IMR-90 (cell line): Measurements from ENCODE around the gene KIF18B. TPM values are rescaled to one million over a fixed set of nuclear protein-coding genes. Genes with fewer than 3 reads are reported as not detected.

Experiments
- ATAC-seq: fragments of 200-7000 bp; cut with Tn5 transposase; 2 replicates; pipeline ENCODE4 v1.9.1; 2020; ENCODE audit warnings: low read depth, mild to moderate bottlenecking, moderate library complexity
- BruUV-seq: library from RNA; stranded (reverse); fragments of 400-500 nt; replicated peaks from 2 replicates; lab custom pipeline; 2021; lab: Mats Ljungman, UMichigan
- CTCF ChIA-PET: fragments of 300-600 bp; formaldehyde crosslinking; extraction: SDS; loops from one replicate; lab custom pipeline; 2021; ENCODE audit warnings: antibody characterized with exemption; lab: Yijun Ruan, JAX
- POLR2A ChIA-PET: fragments of 300-600 bp; sonication (Branson Sonifier 250); formaldehyde crosslinking; loops from one replicate; lab custom pipeline; 2022; ENCODE audit warnings: antibody characterized with exemption; ENCODE audit not compliant: unreplicated experiment; lab: Charles Lee
- DNase-seq: peaks from one replicate; pipeline ENCODE4 v3.0.0; 2013
- H2AFZ ChIP-seq: replicated peaks from 2 replicates; pipeline ENCODE3; 2013; ENCODE audit warnings: low read length, mild to moderate bottlenecking; ENCODE audit not compliant: poor library complexity
- H2AK5ac ChIP-seq: 2 replicates; pipeline ENCODE4 v1.6.1; 2013; ENCODE audit warnings: low read depth, low read length, inconsistent platforms
- H2AK9ac ChIP-seq: replicated peaks from 2 replicates; pipeline ENCODE3; 2013; ENCODE audit warnings: mild to moderate bottlenecking, low read depth, low read length, moderate library complexity; ENCODE audit not compliant: poor library complexity
- H2BK120ac ChIP-seq: 2 replicates; pipeline ENCODE4 v1.6.1; 2013; ENCODE audit warnings: low read depth, low read length, inconsistent platforms
- H2BK15ac ChIP-seq: 3 replicates; pipeline ENCODE4 v1.6.1; 2013; ENCODE audit warnings: low read depth, low read length, inconsistent platforms
- H2BK20ac ChIP-seq: 2 replicates; pipeline ENCODE4 v1.6.1; 2013; ENCODE audit warnings: low read depth, mild to moderate bottlenecking, inconsistent platforms, low read length, moderate library complexity
- H2BK5ac ChIP-seq: 2 replicates; pipeline ENCODE4 v1.6.1; 2013; ENCODE audit warnings: mild to moderate bottlenecking, low read depth, low read length, inconsistent platforms; ENCODE audit not compliant: poor library complexity, severe bottlenecking
- H3K14ac ChIP-seq: replicated peaks from 2 replicates; pipeline ENCODE4 v1.6.1; 2013; ENCODE audit warnings: low read depth, low read length, inconsistent platforms
- H3K18ac ChIP-seq: 2 replicates; pipeline ENCODE4 v1.6.1; 2013; ENCODE audit warnings: low read depth, low read length, control low read depth
- H3K23ac ChIP-seq: 2 replicates; pipeline ENCODE4 v1.6.1; 2013; ENCODE audit warnings: low read depth, low read length, inconsistent platforms
- H3K27ac ChIP-seq: 2 replicates; pipeline ENCODE4 v1.5.1; 2013; ENCODE audit warnings: mild to moderate bottlenecking, control low read depth, low read length; ENCODE audit not compliant: insufficient read depth
- H3K27me3 ChIP-seq: 2 replicates; pipeline ENCODE4 v1.6.1; 2013; ENCODE audit warnings: low read length; ENCODE audit not compliant: control insufficient read depth, insufficient read depth
- H3K36me3 ChIP-seq: 2 replicates; pipeline ENCODE4 v1.6.1; 2013; ENCODE audit warnings: low read length, mixed read lengths; ENCODE audit not compliant: control insufficient read depth, insufficient read depth
- H3K4ac ChIP-seq: 2 replicates; pipeline ENCODE4 v1.6.1; 2013; ENCODE audit warnings: low read depth, low read length, inconsistent platforms
- H3K4me1 ChIP-seq: 2 replicates; pipeline ENCODE4 v1.6.1; 2013; ENCODE audit warnings: low read length, mixed read lengths; ENCODE audit not compliant: control insufficient read depth, insufficient read depth
- H3K4me2 ChIP-seq: 2 replicates; pipeline ENCODE4 v1.6.1; 2013; ENCODE audit warnings: low read depth, mild to moderate bottlenecking, control low read depth, low read length, moderate library complexity
- H3K4me3 ChIP-seq: 2 replicates; pipeline ENCODE4 v1.5.1; 2013; ENCODE audit warnings: low read depth, mild to moderate bottlenecking, control low read depth, low read length, moderate library complexity; ENCODE audit not compliant: insufficient read depth
- H3K56ac ChIP-seq: 2 replicates; pipeline ENCODE4 v1.6.1; 2013; ENCODE audit warnings: low read length, inconsistent platforms; ENCODE audit not compliant: insufficient read depth; ENCODE audit errors: extremely low read depth
- H3K79me1 ChIP-seq, 2 experiments: 2 replicates each; pipeline ENCODE4 v1.6.1; 2013; ENCODE audit warnings: low read length in 2 of 2, inconsistent platforms in 1 of 2, low read depth in 1 of 2
- H3K9ac ChIP-seq: 2 replicates; pipeline ENCODE4 v1.6.1; 2013; ENCODE audit warnings: low read depth, low read length, control low read depth
- H3K9me1 ChIP-seq: 2 replicates; pipeline ENCODE4 v1.6.1; 2013; ENCODE audit warnings: low read length, inconsistent platforms; ENCODE audit not compliant: insufficient read depth
- H3K9me3 ChIP-seq: 2 replicates; pipeline ENCODE4 v1.6.1; 2013; ENCODE audit warnings: low read length; ENCODE audit not compliant: control insufficient read depth, insufficient read depth
- H4K20me1 ChIP-seq: 2 replicates; pipeline ENCODE4 v1.6.1; 2013; ENCODE audit warnings: low read length, inconsistent platforms; ENCODE audit not compliant: insufficient read depth
- H4K5ac ChIP-seq: 2 replicates; pipeline ENCODE4 v1.6.1; 2013; ENCODE audit warnings: mild to moderate bottlenecking, low read depth, low read length, control low read depth
- H4K8ac ChIP-seq, 2 experiments: 2 replicates each; pipeline ENCODE4 v1.6.1; 2013; ENCODE audit warnings: low read depth in 2 of 2, low read length in 2 of 2, control low read depth in 1 of 2, inconsistent platforms in 1 of 2
- H4K91ac ChIP-seq: 2 replicates; pipeline ENCODE4 v1.6.1; 2013; ENCODE audit warnings: low read depth, low read length, inconsistent platforms; ENCODE audit not compliant: insufficient read depth
- BHLHE40 ChIP-seq: fragments of 150-350 bp; IDR thresholded peaks from 2 replicates; pipeline ENCODE4 v1.6.1; 2016; ENCODE audit warnings: mild to moderate bottlenecking, low read depth, low read length
- CEBPB ChIP-seq: IDR thresholded peaks from 2 replicates; pipeline ENCODE4 v1.6.1; 2012; ENCODE audit warnings: low read depth, low read length, improper control_type of control experiment
- CHD1 ChIP-seq: IDR thresholded peaks from 2 replicates; pipeline ENCODE4 v1.6.1; 2012; ENCODE audit warnings: low read depth, low read length, improper control_type of control experiment
- MAFK ChIP-seq: IDR thresholded peaks from 2 replicates; pipeline ENCODE4 v1.6.1; 2012; ENCODE audit warnings: low read depth, low read length, improper control_type of control experiment
- MXI1 ChIP-seq: IDR thresholded peaks from 2 replicates; pipeline ENCODE4 v1.6.1; 2012; ENCODE audit warnings: low read depth, mild to moderate bottlenecking, low read length, moderate library complexity, borderline replicate concordance
- POLR2A ChIP-seq: IDR thresholded peaks from 2 replicates; pipeline ENCODE4 v1.6.1; 2012; ENCODE audit warnings: mild to moderate bottlenecking, low read depth, low read length
- RAD21 ChIP-seq: IDR thresholded peaks from 2 replicates; pipeline ENCODE4 v1.6.1; 2012; ENCODE audit warnings: low read length, improper control_type of control experiment
- RCOR1 ChIP-seq: IDR thresholded peaks from 2 replicates; pipeline ENCODE4 v1.6.1; 2012; ENCODE audit warnings: mild to moderate bottlenecking, low read length, improper control_type of control experiment; ENCODE audit not compliant: insufficient replicate concordance
- RFX5 ChIP-seq: IDR thresholded peaks from 2 replicates; pipeline ENCODE4 v1.8.0; 2012; ENCODE audit warnings: low read depth, mild to moderate bottlenecking, low read length, moderate library complexity
- SMC3 ChIP-seq: fragments of 150-350 bp; IDR thresholded peaks from 2 replicates; pipeline ENCODE4 v1.6.1; 2016; ENCODE audit warnings: low read depth, mild to moderate bottlenecking, antibody characterized with exemption, low read length, moderate library complexity
- WGBS, 2 experiments: methylation state at CpG; one replicate each; pipeline versions ENCODE4 v1.1.5 to v1.1.7; 2013; ENCODE audit warnings: missing lambda C conversion rate in 2 of 2; ENCODE audit not compliant: insufficient read length in 1 of 2; ENCODE audit errors: extremely low coverage in 2 of 2; 5-methylcytosine and 5-hydroxymethylcytosine counted together
- dilution Hi-C: fragments of 300-500 bp; cut with HindIII; formaldehyde crosslinking; loops from one replicate; pipeline ENCODE4 v1.14.3; 2018; ENCODE audit warnings: low sequenced_read_pairs; ENCODE audit not compliant: unreplicated experiment
- in situ Hi-C: fragments of 300-500 bp; cut with MboI; formaldehyde crosslinking; loops from 3 replicates; pipeline ENCODE4 v1.14.3; 2019; ENCODE audit warnings: low sequenced_read_pairs, inconsistent platforms, mixed read lengths
- intact Hi-C: fragments of 100-400 bp; cut with micrococcal nuclease; formaldehyde crosslinking; loops from 2 replicates; pipeline ENCODE4 v1.10.0; 2022
- polyA plus RNA-seq, 3 experiments: library from polyadenylated mRNA; depleted of rRNA; stranded (reverse); fragments of >200 nt; gene quantifications; 2 replicates each; pipeline ENCODE4 v1.2.3, GENCODE V29; 2012; ENCODE audit warnings: low replicate concordance in 1 of 3
- total RNA-seq: library from RNA; depleted of rRNA; stranded (reverse); fragments of >200 nt; gene quantifications from 2 replicates; pipeline ENCODE4 v1.2.3, GENCODE V29; 2012
- TF ChIP-seq, protein P1 (sequence below): conservative IDR thresholded peaks from 2 replicates; pipeline ENCODE4 v1.5.1; 2012; ENCODE audit warnings: mild to moderate bottlenecking, low read depth, low read length, improper control_type of control experiment

The KIF18B gene
- total and polyA plus RNA-seq, 2 of the 4 experiments (the other 2 are of a cell fraction): 1.3 to 16.0 TPM

DNA sequence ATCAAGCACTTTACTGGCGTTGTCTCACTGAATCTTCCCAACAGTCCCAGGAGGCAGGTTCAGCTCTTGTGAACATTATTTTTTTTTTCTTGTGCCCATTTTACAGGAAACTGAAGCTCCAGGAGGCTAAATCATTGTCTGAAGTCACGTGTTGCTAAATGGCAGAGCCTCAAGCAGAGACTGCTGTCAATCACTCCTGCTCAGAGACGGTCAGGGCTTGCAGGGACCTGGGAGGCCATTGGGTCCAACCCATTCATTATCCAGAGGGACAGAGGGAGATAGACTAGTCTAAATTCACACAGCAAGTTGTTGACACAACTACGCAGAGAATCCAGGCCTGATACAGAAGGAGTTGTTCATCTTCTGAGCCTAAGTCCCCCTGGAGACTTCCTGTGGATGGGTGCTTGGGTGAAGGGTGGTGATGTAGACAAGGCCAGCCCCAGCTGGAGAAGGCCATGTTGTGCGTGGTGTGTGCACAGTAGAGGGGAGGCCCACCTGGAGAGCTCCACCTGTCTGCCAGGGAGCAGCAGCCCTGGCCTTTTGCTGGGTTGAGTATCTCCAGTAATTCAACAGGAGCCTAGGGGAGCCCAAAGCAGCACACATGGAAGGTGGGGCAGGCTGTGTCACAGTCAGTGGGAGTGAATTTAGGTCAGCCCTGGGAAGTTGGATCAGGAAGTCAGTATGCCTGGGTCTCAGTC lies 44.8 kb upstream of the KIF18B start:
- Histone ChIP-seq H3K4me3 (no peak overlapping the region), H3K27ac (no peak overlapping the region), H4K5ac (no peak overlapping the region), H3K4ac (no peak overlapping the region), H2BK5ac (no peak overlapping the region), H2AK9ac (no peak overlapping the region), H4K8ac (no peak overlapping the region), H3K79me1 (no peaks in the 10 kb centered on the region), H3K18ac (no peak overlapping the region), H2BK20ac (no peak overlapping the region), H3K56ac (no peak overlapping the region), H3K36me3 (no peaks in the 10 kb centered on the region), H3K4me1 (no peaks in the 10 kb centered on the region; the same call in 1 of the 2 replicates), H2AK5ac (no peak overlapping the region), H4K91ac (no peak overlapping the region), H4K20me1 (no peaks in the 10 kb centered on the region), H3K4me2 (no peak overlapping the region), H3K9me1 (no peaks in the 10 kb centered on the region), H3K14ac (no peak overlapping the region), H3K9ac (no peak overlapping the region), H3K23ac (no peak overlapping the region), H2BK15ac (no peak overlapping the region), H3K27me3 (peaks cover 27% of the 10 kb centered on the region), H3K9me3 (no peaks in the 10 kb centered on the region), H2BK120ac (no peak overlapping the region), H2AFZ (peak overlapping the region; percentile 45)
- in situ Hi-C loops: no loop called here
- intact Hi-C loops: no loop called here
- DNase-seq (no peak), ATAC-seq (no peak)
- dilution Hi-C loops: no loop called here
- CTCF ChIA-PET: no interaction called here
- WGBS, 2 experiments: 94% methylated on average over 2 of the region's 5 CpGs; no CpG with 5 or more reads in 1 of the 2 experiments
- POLR2A ChIA-PET: no interaction called here
- BruUV-seq: no TSS peak
- TF ChIP-seq CEBPB (no peak), BHLHE40 (no peak), MXI1 (no peak), RCOR1 (no peak), CHD1 (no peak), MAFK (no peak), RAD21 (no peak), RFX5 (no peak), POLR2A (no peak), SMC3 (no peak)
- TF ChIP-seq, protein P1, sequence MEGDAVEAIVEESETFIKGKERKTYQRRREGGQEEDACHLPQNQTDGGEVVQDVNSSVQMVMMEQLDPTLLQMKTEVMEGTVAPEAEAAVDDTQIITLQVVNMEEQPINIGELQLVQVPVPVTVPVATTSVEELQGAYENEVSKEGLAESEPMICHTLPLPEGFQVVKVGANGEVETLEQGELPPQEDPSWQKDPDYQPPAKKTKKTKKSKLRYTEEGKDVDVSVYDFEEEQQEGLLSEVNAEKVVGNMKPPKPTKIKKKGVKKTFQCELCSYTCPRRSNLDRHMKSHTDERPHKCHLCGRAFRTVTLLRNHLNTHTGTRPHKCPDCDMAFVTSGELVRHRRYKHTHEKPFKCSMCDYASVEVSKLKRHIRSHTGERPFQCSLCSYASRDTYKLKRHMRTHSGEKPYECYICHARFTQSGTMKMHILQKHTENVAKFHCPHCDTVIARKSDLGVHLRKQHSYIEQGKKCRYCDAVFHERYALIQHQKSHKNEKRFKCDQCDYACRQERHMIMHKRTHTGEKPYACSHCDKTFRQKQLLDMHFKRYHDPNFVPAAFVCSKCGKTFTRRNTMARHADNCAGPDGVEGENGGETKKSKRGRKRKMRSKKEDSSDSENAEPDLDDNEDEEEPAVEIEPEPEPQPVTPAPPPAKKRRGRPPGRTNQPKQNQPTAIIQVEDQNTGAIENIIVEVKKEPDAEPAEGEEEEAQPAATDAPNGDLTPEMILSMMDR: no peak
